Activated B cell treated with CpG ODN at 0.5 μM for 24 hours (primary cell): ENCODE data around the gene CAPZA1. TPM values are rescaled to one million over a fixed set of nuclear protein-coding genes. Genes with fewer than 3 reads are reported as not detected.

Experiments
- ATAC-seq: fragments of 200-7000 bp; cut with Tn5 transposase; one replicate; pipeline ENCODE4 v1.10.0; 2021; ENCODE audit warnings: low read depth, mild to moderate bottlenecking, moderate library complexity
- CTCF ChIA-PET: fragments of 350-600 bp; sonication (Branson Sonifier 250); formaldehyde crosslinking; loops from one replicate; lab custom pipeline; 2021; ENCODE audit warnings: antibody characterized with exemption; lab: Charles Lee
- POLR2A ChIA-PET: fragments of 350-600 bp; sonication (Branson Sonifier 250); formaldehyde crosslinking; loops from one replicate; lab custom pipeline; 2021; ENCODE audit warnings: antibody characterized with exemption; lab: Charles Lee
- DNase-seq: peaks from one replicate; pipeline ENCODE4 v3.0.0; 2022
- H3K27ac Mint-ChIP-seq: one replicate; pipeline ENCODE4 v1.8.0; 2020; ENCODE audit warnings: mixed read lengths
- H3K27me3 Mint-ChIP-seq: one replicate; pipeline ENCODE4 v1.8.0; 2021; ENCODE audit warnings: mixed read lengths
- H3K36me3 Mint-ChIP-seq: one replicate; pipeline ENCODE4 v1.8.0; 2021; ENCODE audit warnings: low read depth, mixed read lengths
- H3K4me1 Mint-ChIP-seq: one replicate; pipeline ENCODE4 v1.8.0; 2021; ENCODE audit warnings: mixed read lengths
- H3K4me3 Mint-ChIP-seq: one replicate; pipeline ENCODE4 v1.8.0; 2020; ENCODE audit warnings: mild to moderate bottlenecking, mixed read lengths
- H3K9me3 Mint-ChIP-seq: one replicate; pipeline ENCODE4 v1.8.0; 2020; ENCODE audit warnings: mixed read lengths
- CTCF ChIP-seq: fragments of 200-600 bp; IDR thresholded peaks from one replicate; pipeline ENCODE4 v1.8.0; 2022; ENCODE audit warnings: antibody characterized with exemption, mild to moderate bottlenecking
- intact Hi-C: fragments of 100-400 bp; cut with micrococcal nuclease; formaldehyde crosslinking; loops from one replicate; pipeline ENCODE4 v1.15.1; 2024
- total RNA-seq: library from RNA; stranded (reverse); gene quantifications from 2 replicates; pipeline ENCODE4 v1.2.3, GENCODE V29; 2022

The CAPZA1 gene
- total RNA-seq, 1 donor from 2014 or later: 227 TPM

GRCh38 chr1:112713466-112714312, 94.1 kb downstream of the CAPZA1 start:
- peaks cover 37% of the 10 kb centered on the region for H3K4me1 Mint-ChIP-seq
- ATAC-seq: peak; percentile 18

GRCh38 chr1:112714313-112715263, 95.0 kb downstream of the CAPZA1 start:
- H3K9me3 Mint-ChIP-seq: no peaks in the 10 kb centered on the region
- peak; percentile 0 for ATAC-seq
- peaks cover 5% of the 10 kb centered on the region for H3K27me3 Mint-ChIP-seq
- H3K27ac Mint-ChIP-seq: peak overlapping the region; percentile 9
- no peak for DNase-seq
- ChIA-PET POLR2A (interaction anchor here (0.6 to 3.6 kb wide), 16 partner anchors 10 to 1045 kb away, joined by 3 to 31 read pairs (median 6); partner anchors contain the start of genes CAPZA1, LRIG2, MOV10 and PHTF1), CTCF (interaction anchor here (0.6 to 6.5 kb wide), 19 partner anchors 8 to 1264 kb away, joined by 3 to 59 read pairs (median 5); partner anchors contain the start of genes LRIG2, MOV10 and SLC16A1)
- H3K36me3 Mint-ChIP-seq: no peaks in the 10 kb centered on the region
- TF ChIP-seq CTCF: no peak
- peaks cover 37% of the 10 kb centered on the region for H3K4me1 Mint-ChIP-seq
- intact Hi-C loops: loop anchor here (1.0 to 10.0 kb wide), 9 partner anchors 7 to 1568 kb away; partner anchors contain the start of genes CAPZA1, HIPK1, MAGI3 and RHOC
- H3K4me3 Mint-ChIP-seq: peak overlapping the region; percentile 84

More at GRCh38 chr1:112713466-112714312, 94.1 kb downstream of the CAPZA1 start:
- intact Hi-C loops: loop anchor here (10.0 kb wide), 1 partner anchor 1211 kb away; the partner anchor contains the start of gene HIPK1
- peak overlapping the region; percentile 61 for H3K27ac Mint-ChIP-seq
- TF ChIP-seq CTCF: no peak
- no peaks in the 10 kb centered on the region for H3K27me3 Mint-ChIP-seq
- no peaks in the 10 kb centered on the region for H3K9me3 Mint-ChIP-seq
- no peaks in the 10 kb centered on the region for H3K36me3 Mint-ChIP-seq
- ChIA-PET CTCF (interaction anchor here (1.0 to 3.2 kb wide), 3 partner anchors 9 to 359 kb away, joined by 5 to 20 read pairs (median 8); partner anchors contain the start of gene LRIG2), POLR2A (interaction anchor here (0.6 to 3.6 kb wide), 7 partner anchors 9 to 359 kb away, joined by 3 to 31 read pairs (median 7); partner anchors contain the start of genes CAPZA1, LRIG2, SLC16A1 and ST7L)
- peak overlapping the region; percentile 84 for H3K4me3 Mint-ChIP-seq
- DNase-seq: no peak

- H3K27me3 Mint-ChIP-seq: peaks cover 5% of the 10 kb centered on the region
- H3K4me1 Mint-ChIP-seq: peaks cover 37% of the 10 kb centered on the region
- POLR2A ChIA-PET: interaction anchor here (0.6 to 3.6 kb wide), 13 partner anchors 11 to 1044 kb away, joined by 3 to 31 read pairs (median 6); partner anchors contain the start of genes CAPZA1, LRIG2, MOV10 and PHTF1
- H3K9me3 Mint-ChIP-seq: no peaks in the 10 kb centered on the region
- peak; percentile 88 for ATAC-seq
- DNase-seq: peak; percentile 99
- TF ChIP-seq CTCF: no peak
- intact Hi-C loops: loop anchor here (1.0 to 10.0 kb wide), 17 partner anchors 8 to 1567 kb away; partner anchors contain the start of genes CAPZA1, HIPK1, LRIG2 and MAGI3
- H3K4me3 Mint-ChIP-seq: peak within 1 kb of the TSS; percentile 84
- peak within 1 kb of the TSS; percentile 74 for H3K27ac Mint-ChIP-seq
- CTCF ChIA-PET: interaction anchor here (0.5 to 6.5 kb wide), 23 partner anchors 8 to 1263 kb away, joined by 3 to 59 read pairs (median 4); partner anchors contain the start of genes LRIG2, MOV10, SLC16A1 and ST7L
- no peaks in the 10 kb centered on the region for H3K36me3 Mint-ChIP-seq
These were observed 95.8 kb downstream of the CAPZA1 start, which contains the start of gene PPM1J for GRCh38 chr1:112715264-112716053. Gene PPM1J, minus strand, starts transcription at chr1:112715332. Its CDS starts 31 bp downstream, at chr1:112715301.
